Measurements from ENCODE around the gene PSMD8. TPM values are rescaled to one million over a fixed set of nuclear protein-coding genes. Genes with fewer than 3 reads are reported as not detected.

Gene PSMD8
- polyA plus RNA-seq, 1 experiment: 287 TPM

DNA sequence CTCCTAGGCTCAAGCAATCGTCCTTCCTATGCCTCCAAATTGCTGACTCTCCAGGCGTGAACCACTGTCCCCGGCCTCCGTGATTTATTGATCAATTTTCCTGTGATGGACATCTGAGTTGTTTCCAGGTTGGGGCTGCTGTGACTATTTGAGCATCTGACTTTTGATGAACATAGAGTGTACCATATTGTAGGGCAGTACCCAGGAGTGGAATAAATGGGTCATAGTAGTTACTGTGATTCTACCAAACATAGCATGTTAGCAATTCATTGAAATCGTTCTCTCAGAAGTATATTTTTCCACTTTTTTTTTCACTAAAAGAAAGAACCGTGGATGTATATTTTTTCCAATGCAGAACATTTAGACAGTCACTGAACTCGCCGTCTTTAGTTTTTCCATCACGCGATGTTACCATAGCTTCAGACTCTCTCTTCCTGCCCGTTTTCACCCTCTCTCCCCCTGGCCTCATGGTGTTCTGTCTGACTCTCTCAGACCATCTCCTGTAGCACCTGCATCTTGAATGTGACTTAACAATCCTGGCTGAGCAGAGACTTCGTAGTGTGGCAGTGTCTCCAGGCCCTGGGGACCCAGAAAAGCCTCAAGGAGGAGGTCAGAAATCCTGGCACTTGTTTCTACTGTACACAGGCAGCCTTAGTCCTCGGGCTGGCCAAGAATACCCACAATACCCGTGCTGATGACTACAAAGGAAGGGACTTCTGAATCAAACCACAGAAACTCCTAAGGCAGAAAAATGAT is 54.9 kb downstream of the PSMD8 start:
- TF ChIP-seq, protein P1, sequence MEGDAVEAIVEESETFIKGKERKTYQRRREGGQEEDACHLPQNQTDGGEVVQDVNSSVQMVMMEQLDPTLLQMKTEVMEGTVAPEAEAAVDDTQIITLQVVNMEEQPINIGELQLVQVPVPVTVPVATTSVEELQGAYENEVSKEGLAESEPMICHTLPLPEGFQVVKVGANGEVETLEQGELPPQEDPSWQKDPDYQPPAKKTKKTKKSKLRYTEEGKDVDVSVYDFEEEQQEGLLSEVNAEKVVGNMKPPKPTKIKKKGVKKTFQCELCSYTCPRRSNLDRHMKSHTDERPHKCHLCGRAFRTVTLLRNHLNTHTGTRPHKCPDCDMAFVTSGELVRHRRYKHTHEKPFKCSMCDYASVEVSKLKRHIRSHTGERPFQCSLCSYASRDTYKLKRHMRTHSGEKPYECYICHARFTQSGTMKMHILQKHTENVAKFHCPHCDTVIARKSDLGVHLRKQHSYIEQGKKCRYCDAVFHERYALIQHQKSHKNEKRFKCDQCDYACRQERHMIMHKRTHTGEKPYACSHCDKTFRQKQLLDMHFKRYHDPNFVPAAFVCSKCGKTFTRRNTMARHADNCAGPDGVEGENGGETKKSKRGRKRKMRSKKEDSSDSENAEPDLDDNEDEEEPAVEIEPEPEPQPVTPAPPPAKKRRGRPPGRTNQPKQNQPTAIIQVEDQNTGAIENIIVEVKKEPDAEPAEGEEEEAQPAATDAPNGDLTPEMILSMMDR (IDR thresholded peaks at IDR 0.05; ENCODE audit: low read depth, low read length): no peak
- no peak for DNase-seq (ENCODE audit: low read depth, low spot score)
- Histone ChIP-seq H3K27me3 (ENCODE audit: control insufficient read depth, insufficient read depth, low read length) (peaks cover 3% of the 10 kb centered on the region), H3K9me3 (ENCODE audit: control insufficient read depth, insufficient read depth, low read length) (no peaks in the 10 kb centered on the region; the same call in 1 of the 2 replicates), H3K27ac (ENCODE audit: low read depth, low read length) (no peak overlapping the region), H3K4me3 (ENCODE audit: low read depth, low read length) (no peak overlapping the region)
- ChIA-PET CTCF (no interaction called here), POLR2A (no interaction called here)

DNA sequence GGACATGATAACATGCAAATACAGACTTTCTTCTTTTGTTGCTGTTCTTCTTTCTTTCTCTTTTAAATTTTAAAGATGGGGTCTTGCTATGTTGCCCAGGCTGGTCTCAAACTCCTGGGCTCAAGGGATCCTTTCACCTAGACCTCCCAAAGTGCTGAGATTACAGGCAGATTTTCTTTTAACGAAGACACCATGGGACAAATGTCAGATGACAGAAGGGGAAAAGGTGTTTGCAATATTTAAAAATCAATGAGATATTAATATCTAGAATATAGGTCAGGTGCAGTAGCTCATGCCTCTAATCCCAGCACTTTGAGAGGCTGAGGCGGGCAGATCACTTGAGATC is 55.4 kb downstream of the PSMD8 start:
- DNase-seq (ENCODE audit: low read depth, low spot score): no peak
- ChIA-PET POLR2A (no interaction called here), CTCF (interaction anchor here (0.6 kb wide), 1 partner anchor 68 kb away, joined by 3 read pairs; no protein-coding TSS in a partner anchor)

DNA sequence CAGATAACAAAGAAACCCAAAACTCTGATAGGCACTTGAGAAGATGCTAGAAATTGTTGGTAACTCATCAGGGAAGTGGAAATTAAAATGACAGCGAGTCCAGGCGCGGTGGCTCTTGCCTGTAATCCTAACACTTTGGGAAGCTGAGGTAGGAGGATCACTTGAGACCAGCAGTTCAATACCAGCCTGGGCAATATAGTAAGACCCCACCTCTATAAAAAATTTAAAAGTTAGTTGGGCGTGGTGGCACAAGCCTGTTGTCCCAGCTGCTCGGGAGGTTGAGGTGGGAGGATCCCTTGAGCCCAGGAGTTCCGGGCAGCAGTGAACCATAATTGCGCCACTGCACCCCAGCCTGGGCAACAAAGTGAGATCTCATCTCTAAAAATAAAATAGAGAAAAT is 56.6 kb downstream of the PSMD8 start:
- peaks cover 8% of the 10 kb centered on the region for H3K27me3 ChIP-seq (ENCODE audit: control insufficient read depth, insufficient read depth, low read length)
- ChIA-PET POLR2A (no interaction called here), CTCF (no interaction called here)
- H3K27ac ChIP-seq (ENCODE audit: low read depth, low read length): no peak overlapping the region
- TF ChIP-seq, protein P1 (IDR thresholded peaks at IDR 0.05; ENCODE audit: low read depth, low read length): no peak
- DNase-seq (ENCODE audit: low read depth, low spot score): no peak
- no peaks in the 10 kb centered on the region; the same call in 1 of the 2 replicates for H3K9me3 ChIP-seq (ENCODE audit: control insufficient read depth, insufficient read depth, low read length)
- no peak overlapping the region for H3K4me3 ChIP-seq (ENCODE audit: low read depth, low read length)

More for the DNA sequence above, 55.4 kb downstream of the PSMD8 start:
- Histone ChIP-seq H3K9me3 (ENCODE audit: control insufficient read depth, insufficient read depth, low read length) (no peaks in the 10 kb centered on the region; the same call in 1 of the 2 replicates), H3K4me3 (ENCODE audit: low read depth, low read length) (no peak overlapping the region), H3K27me3 (ENCODE audit: control insufficient read depth, insufficient read depth, low read length) (peaks cover 8% of the 10 kb centered on the region), H3K27ac (ENCODE audit: low read depth, low read length) (no peak overlapping the region)
- TF ChIP-seq, protein P1 (IDR thresholded peaks at IDR 0.05; ENCODE audit: low read depth, low read length): no peak

DNA sequence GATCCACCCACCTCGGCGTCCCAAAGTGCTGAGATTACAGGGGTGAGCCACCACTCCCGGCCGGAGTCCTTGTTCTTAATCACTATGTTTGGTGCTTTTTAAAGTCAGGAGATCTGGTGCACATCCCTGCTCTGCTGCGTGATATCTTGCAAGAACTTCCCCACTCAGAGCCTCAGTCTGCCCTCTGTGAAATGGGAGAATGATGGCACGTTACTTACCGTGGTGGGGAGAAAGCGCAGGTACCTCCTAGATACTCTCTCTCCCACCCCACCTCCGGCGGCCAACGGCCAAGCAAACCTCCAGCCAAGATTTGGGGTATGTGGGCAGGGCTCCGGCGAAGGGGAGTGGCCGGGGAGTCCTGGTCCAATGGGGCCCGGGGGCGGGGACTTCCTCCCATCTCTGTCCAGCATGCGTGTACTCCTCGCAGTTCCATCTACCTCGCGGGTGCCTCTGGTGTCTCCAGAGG is 58.9 kb downstream of the PSMD8 start, which contains the start of gene RYR1:
TSS of gene RYR1 (plus strand) at position 424 of the 466 bp plus-strand sequence. CDS start 139 bp downstream, outside the sequence.
- CTCF ChIA-PET: no interaction called here
- no peak within 1 kb of the TSS for H3K4me3 ChIP-seq (ENCODE audit: low read depth, low read length)
- DNase-seq (ENCODE audit: low read depth, low spot score): no peak
- no peaks in the 10 kb centered on the region; the same call in 1 of the 2 replicates for H3K9me3 ChIP-seq (ENCODE audit: control insufficient read depth, insufficient read depth, low read length)
- peaks cover 8% of the 10 kb centered on the region for H3K27me3 ChIP-seq (ENCODE audit: control insufficient read depth, insufficient read depth, low read length)
- no peak within 1 kb of the TSS for H3K27ac ChIP-seq (ENCODE audit: low read depth, low read length)
- TF ChIP-seq, protein P1 (IDR thresholded peaks at IDR 0.05; ENCODE audit: low read depth, low read length): no peak
- POLR2A ChIA-PET: no interaction called here

Other genes starting within 250 kb of the PSMD8 start
- gene DPF1, start 150.3 kb upstream of the PSMD8 start, polyA plus RNA-seq (2011; rRNA removed): 1.4 and 1.6 TPM in 2 replicates
- 0.62 and 1.0 TPM in 2 replicates for gene PPP1R14A, start 118.2 kb upstream of the PSMD8 start, polyA plus RNA-seq (2011; rRNA removed)
- gene SPINT2, start 110.0 kb upstream of the PSMD8 start, polyA plus RNA-seq (2011; rRNA removed): 1.3 and 1.8 TPM in 2 replicates
- 0.38 TPM in 1 of 2 replicates, not detected in the other for gene C19orf33, start 70.3 kb upstream of the PSMD8 start, polyA plus RNA-seq (2011; rRNA removed)
- 44.9 and 67.1 TPM in 2 replicates for gene YIF1B, start 58.6 kb upstream of the PSMD8 start, polyA plus RNA-seq (2011; rRNA removed)
- gene KCNK6, start 54.7 kb upstream of the PSMD8 start, polyA plus RNA-seq (2011; rRNA removed): 2.6 and 2.8 TPM in 2 replicates
- 0.10 and 0.30 TPM in 2 replicates for gene CATSPERG, start 38.7 kb upstream of the PSMD8 start, polyA plus RNA-seq (2011; rRNA removed)
- 0.15 and 0.27 TPM in 2 replicates for gene GGN, start 13.5 kb downstream of the PSMD8 start, polyA plus RNA-seq (2011; rRNA removed)
- gene SPRED3, start 14.1 kb downstream of the PSMD8 start, polyA plus RNA-seq (2011; rRNA removed): 2.5 and 3.6 TPM in 2 replicates
- gene FAM98C, start 28.5 kb downstream of the PSMD8 start, polyA plus RNA-seq (2011; rRNA removed): 5.0 and 7.9 TPM in 2 replicates
- gene RASGRP4, start 51.6 kb downstream of the PSMD8 start, polyA plus RNA-seq (2011; rRNA removed): not detected in 2 replicates
- not detected in 2 replicates for gene RYR1, start 59.1 kb downstream of the PSMD8 start, polyA plus RNA-seq (2011; rRNA removed)
- 0.09 and 0.31 TPM in 2 replicates for gene MAP4K1, start 243.4 kb downstream of the PSMD8 start, polyA plus RNA-seq (2011; rRNA removed)
- 168 and 250 TPM in 2 replicates for gene EIF3K, start 244.6 kb downstream of the PSMD8 start, polyA plus RNA-seq (2011; rRNA removed)